GM18858 (cell line): ENCODE data around the gene KLK2.

Source experiments
- ATAC-seq: cut with Tn5 transposase; IDR thresholded peaks from one replicate; pipeline ENCODE4 v1.9.1; 2021; ENCODE audit not compliant: unreplicated experiment

KLK2 gene

GRCh38 chr19:50921426-50922316, 48.4 kb downstream of the KLK2 start:
- peak; percentile 13 for ATAC-seq

DNA sequence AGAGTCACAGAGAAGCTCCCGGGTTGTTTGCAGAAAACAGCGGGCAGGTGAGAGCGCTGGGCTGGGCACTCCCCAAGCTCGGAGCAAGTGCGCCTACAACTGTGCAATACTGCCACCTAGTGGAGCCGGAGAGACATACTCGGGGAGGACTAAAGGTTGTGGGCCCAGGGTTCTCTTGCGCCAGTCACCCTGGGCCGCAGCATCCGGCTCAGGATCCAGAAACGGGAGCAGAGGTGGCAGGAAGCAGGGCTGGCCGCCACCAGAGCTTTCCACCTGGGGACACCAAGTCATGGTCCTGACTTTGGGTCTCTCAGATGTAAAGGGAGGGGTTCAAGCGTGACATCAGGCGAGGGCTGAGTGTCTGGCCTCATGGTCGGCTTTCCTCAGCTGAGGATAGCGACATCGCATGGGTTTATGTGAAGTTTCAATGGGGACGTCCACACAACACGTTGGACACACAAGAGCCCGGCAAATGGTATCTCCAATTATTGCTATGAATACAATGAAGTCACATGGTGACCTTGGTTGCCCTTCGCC, 49.1 kb downstream of the KLK2 start:
- peak; percentile 46 for ATAC-seq

DNA sequence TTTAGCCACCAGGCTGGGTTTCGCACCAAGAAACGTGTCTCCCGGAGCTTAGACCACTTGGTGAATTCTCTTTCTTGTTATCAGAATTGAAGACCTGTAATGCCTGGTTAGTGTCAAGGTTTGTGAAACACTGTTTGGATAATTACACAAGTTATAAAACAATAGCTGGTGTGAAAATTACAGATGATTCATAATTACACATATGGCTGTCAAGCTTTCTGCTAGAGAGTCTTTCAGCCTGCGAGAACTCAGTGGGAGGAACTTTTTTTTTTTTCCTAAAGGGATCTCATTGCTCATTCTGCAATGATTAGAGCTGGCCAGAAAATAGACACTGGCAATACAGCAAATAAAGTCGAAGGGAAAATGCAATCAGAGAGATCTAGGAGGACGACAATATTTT, 51.3 kb downstream of the KLK2 start:
- ATAC-seq: no peak

- ATAC-seq: no peak
Observed at GRCh38 chr19:50925734-50926133, 52.5 kb downstream of the KLK2 start.

GRCh38 chr19:50926144-50926543, 52.9 kb downstream of the KLK2 start:
- no peak for ATAC-seq

DNA sequence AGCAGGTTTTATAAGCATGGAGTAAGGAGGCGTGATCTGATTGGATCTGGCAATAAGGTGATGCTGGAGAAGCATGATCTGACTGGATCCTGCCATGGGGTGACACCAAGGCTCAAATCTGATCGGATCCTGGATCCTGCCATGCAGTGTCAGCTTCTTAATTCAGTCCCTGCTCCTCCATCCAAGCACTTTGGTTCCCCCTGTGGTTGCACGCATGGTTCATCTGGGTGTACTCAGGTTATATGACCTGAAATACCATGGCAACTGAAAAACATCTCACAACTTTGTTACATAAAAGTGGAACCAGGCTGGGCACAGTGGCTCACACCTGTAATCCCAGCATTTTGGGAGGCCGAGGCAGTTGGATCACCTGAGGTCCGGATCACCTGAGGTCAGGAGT, 55.6 kb downstream of the KLK2 start:
- ATAC-seq: no peak
